Measurements from ENCODE around the gene F2R.
"Not testable (repeated sequence)": the region's sequence is repeated elsewhere in the genome, so short reads cannot be mapped to it uniquely, and the experiment has no call there.

F2R gene

DNA sequence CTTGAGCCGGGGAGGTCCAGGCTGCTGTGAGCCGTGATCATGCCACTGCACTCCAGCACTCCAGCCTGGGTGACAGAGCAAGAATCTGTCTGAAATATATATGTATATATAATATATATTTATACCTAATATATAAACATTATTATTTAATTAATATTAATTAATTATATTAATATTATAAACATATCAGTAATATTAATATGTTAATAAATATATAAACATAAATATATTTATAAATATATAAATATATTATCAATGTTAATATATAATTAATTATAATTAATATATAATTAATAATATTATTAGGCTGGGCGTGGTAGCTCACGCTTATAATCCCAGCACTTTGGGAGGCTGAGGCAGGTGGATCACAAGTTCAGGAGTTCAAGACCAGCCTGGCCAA lies 41.1 kb downstream of the F2R start:
- TF ChIP-seq, protein P1, sequence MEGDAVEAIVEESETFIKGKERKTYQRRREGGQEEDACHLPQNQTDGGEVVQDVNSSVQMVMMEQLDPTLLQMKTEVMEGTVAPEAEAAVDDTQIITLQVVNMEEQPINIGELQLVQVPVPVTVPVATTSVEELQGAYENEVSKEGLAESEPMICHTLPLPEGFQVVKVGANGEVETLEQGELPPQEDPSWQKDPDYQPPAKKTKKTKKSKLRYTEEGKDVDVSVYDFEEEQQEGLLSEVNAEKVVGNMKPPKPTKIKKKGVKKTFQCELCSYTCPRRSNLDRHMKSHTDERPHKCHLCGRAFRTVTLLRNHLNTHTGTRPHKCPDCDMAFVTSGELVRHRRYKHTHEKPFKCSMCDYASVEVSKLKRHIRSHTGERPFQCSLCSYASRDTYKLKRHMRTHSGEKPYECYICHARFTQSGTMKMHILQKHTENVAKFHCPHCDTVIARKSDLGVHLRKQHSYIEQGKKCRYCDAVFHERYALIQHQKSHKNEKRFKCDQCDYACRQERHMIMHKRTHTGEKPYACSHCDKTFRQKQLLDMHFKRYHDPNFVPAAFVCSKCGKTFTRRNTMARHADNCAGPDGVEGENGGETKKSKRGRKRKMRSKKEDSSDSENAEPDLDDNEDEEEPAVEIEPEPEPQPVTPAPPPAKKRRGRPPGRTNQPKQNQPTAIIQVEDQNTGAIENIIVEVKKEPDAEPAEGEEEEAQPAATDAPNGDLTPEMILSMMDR (IDR thresholded peaks at IDR 0.05; ENCODE audit: low read depth, low read length), result no peak
- no peak for DNase-seq (ENCODE audit: extremely low read depth, low read depth)

- not testable (repeated sequence) for DNase-seq (ENCODE audit: extremely low read depth, low read depth)
Observed at GRCh38 chr5:76761118-76761517, 45.2 kb downstream of the F2R start.

- DNase-seq (ENCODE audit: extremely low read depth, low read depth), result no peak
- TF ChIP-seq, protein P1 (IDR thresholded peaks at IDR 0.05; ENCODE audit: low read depth, low read length), result no peak
Observed at GRCh38 chr5:76762484-76762883, 46.6 kb downstream of the F2R start.

DNA sequence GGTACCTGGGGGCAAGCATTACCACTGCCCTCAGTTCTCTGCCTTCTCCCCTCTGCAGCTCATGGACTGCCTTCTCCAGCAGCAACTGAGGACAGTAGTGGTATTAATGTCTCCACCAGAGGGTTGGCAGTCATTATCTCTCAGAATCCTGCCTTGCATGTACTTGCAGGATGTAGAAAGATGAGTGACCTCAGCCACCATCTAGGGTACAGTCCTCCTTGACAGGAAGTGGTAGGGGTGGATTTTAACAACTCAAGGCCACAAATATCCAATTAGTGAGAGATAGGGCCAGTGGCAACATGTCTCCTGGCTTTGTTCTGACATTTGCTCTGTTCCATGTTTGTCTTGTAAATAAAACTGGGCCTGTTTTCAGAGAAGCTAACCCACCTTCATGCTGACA lies 47.2 kb downstream of the F2R start:
- TF ChIP-seq, protein P1 (IDR thresholded peaks at IDR 0.05; ENCODE audit: low read depth, low read length), result no peak
- no peak for DNase-seq (ENCODE audit: extremely low read depth, low read depth)

DNA sequence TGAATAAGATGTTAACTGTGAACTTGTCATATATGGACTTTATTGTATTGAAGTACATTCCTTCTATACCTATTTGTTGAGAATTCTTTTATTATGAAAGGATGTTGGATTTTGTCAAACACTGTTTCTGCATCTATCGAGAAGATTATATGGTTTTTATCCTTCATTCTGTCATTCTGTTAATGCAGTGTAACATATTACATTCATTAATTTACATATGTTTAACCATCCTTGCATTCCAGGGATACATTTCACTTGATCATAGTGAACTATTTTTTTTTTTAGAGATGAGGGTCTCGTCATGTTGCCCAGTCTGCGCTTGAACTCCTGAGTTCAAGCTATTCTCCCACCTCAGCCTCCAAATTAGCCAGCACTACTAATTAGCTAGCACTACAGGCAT lies 48.4 kb downstream of the F2R start:
- no peak for DNase-seq (ENCODE audit: extremely low read depth, low read depth)
- TF ChIP-seq, protein P1 (IDR thresholded peaks at IDR 0.05; ENCODE audit: low read depth, low read length), result no peak

GRCh38 chr5:76765249-76765648 lies 49.3 kb downstream of the F2R start:
- TF ChIP-seq, protein P1 (IDR thresholded peaks at IDR 0.05; ENCODE audit: low read depth, low read length), result no peak
- DNase-seq (ENCODE audit: extremely low read depth, low read depth), result no peak

DNA sequence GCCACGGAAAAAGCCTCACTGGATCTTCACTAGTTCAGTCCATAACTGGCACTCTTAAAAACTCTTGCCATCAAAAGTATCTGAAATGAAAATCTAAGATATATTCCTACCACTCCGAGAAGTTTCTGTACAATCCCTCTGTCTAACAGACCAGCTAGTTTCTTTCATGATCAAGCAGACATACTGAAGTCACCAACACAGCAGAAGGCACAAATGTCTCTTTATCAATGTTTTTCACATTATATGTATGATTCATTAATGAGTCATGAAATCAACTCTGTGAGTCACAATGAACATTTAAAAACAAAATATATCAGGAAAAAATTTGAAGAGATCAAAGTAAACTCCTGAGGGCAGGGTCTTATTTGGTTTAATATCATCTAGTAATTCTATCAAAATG lies 50.8 kb downstream of the F2R start:
- no peak for DNase-seq (ENCODE audit: extremely low read depth, low read depth)

GRCh38 chr5:76771041-76771440 lies 55.1 kb downstream of the F2R start:
- not testable (repeated sequence) for DNase-seq (ENCODE audit: extremely low read depth, low read depth)

More for the DNA sequence above, 50.8 kb downstream of the F2R start:
- TF ChIP-seq, protein P1 (IDR thresholded peaks at IDR 0.05; ENCODE audit: low read depth, low read length), result no peak

Data from AG09319 (cell line).